GM18520 (cell line): ENCODE measurements around the gene CENPU.
A peak's percentile ranks its signal among the peaks of the same experiment; 100 is the strongest.
"Not testable (repeated sequence)": the region's sequence is repeated elsewhere in the genome, so short reads cannot be mapped to it uniquely, and the experiment has no call there.

Source experiments
- ATAC-seq: cut with Tn5 transposase; IDR thresholded peaks from one replicate; pipeline ENCODE4 v1.9.1; 2021; ENCODE audit not compliant: unreplicated experiment

CENPU gene

DNA sequence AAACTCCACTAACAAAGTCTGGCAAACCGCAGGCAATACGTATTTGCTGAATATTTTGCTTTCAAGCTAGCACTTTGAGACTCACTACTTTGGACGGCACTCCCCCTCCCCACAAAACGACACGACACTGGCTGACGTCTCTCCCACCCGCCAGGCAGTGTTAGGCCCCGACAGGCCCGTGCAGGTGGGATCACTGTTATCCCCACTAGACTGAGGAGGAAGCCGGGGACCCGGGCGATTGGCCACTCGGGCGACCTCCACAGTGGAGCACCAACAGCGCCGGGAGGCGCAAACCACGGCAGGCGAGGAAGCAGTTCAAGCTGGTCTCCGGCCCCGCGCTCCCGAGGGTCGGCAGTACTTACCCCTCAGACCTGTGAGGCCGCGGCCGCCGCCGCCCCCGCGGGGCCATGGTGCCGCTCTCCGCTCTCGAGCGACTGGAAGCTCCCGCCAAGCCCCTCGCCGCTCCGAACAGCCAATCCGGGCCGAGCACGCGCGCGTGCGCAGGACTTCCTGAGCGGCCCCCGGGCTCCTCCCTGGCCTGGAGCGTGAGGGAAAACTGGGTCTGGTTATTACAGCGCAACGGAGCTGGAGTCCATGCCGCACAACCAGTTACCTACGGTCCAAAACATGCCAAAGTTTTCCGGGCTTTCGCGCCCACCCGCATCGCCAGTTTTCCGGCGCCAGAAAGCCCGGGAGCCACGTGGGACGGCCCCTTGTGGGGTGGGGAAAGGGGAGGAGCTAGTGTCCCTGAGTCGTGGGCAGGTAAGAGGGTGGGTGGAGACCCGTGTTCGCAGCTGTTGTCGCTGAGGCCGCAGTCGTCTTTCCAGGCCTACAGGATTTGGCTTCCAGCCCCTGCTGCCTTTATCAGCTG, at the start of gene CENPU:
Gene CENPU, minus strand, starts transcription at position 443 of the 871 bp plus-strand sequence. Its CDS starts 34 bp downstream, at position 409.
- peak; percentile 92 for ATAC-seq

GRCh38 chr4:184782731-184783373, 49.0 kb upstream of the CENPU start:
- no peak for ATAC-seq

DNA sequence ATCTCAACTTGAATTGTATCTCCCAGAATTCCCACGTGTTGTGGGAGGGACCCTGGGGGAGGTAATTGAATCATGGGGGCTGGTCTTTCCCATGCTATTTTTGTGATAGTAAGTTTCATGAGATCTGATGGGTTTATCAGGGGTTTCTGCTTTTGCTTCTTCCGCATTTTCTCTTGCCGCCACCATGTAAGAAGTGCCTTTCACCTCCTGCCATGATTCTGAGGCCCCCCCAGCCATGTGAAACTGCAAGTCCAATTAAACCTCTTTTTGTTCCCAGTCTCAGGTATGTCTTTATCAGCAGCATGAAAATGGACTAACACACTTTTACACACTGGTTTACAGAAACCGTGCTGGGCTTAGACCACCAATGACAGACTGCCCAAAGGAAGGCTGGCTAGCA, 45.3 kb upstream of the CENPU start:
- not testable (repeated sequence) for ATAC-seq

GRCh38 chr4:184778325-184778724, 44.4 kb upstream of the CENPU start:
- no peak for ATAC-seq

DNA sequence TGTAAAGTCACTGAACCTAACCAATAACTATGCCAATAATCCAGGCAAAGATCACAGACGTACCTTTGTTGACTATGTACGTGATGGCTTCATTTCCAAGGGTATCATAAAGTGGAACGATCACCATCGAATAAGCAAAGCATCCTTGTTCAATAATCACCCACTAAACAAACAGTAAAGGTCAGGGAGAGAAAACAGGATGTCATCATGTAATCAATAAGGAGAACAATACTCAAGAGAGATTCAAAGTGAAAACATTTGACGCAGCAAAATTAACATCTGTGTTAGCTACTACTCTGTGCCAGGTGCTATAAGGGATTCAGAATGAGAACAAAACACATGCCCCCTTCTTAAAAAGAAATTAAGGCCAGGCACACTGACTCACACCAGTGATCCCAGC, 42.9 kb upstream of the CENPU start:
- no peak for ATAC-seq

DNA sequence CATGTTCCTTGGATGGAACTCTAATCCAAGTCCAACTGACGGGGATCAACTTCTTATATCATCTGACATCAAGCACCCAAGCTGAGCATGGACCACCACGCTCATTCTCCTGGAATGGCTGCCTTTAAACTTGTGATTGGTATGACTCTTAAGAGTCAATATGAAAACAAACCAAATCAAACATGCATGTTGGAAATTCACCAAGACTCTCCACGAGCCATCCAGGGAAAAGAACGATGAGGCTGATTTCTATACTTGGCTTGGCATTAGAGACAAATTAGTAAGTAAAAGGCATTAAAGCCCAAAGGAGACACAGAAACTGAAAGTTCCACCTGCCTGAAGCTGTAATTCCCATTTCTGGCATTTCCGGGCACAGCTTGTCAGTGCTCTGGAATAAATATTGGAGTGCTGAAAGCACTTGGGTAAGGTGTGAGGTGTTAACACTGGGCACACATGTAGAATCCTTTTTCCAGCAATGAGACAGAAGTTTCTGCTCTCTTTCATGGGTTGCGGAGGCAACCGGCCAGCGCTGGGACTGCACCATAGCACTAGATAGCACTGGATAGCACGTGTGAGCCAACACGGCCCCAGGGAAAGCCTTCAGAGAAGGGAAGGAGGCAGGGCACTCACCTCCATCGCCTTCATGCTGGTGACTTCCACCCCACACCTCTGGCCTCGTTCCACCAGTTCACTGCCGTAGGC, 42.1 kb upstream of the CENPU start:
- ATAC-seq: no peak

DNA sequence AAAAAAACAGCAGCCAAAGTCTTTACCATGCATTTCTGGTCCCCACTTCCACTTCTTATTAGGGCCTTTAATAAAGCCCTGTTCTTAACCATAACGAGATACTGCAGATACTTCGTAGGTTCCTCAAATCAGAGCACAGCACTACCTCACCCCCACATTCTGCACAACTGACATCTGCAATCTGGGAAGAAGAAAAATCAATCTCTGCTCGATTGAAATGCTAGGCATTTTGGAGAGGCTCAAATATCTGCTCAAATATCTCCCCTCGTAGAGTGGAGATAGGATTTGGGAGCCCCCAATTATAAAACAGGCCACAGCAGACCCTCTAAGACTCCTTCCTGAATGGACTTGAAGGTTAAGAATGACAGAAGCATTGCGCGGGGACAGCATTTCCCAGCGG, 40.3 kb upstream of the CENPU start:
- ATAC-seq: no peak

DNA sequence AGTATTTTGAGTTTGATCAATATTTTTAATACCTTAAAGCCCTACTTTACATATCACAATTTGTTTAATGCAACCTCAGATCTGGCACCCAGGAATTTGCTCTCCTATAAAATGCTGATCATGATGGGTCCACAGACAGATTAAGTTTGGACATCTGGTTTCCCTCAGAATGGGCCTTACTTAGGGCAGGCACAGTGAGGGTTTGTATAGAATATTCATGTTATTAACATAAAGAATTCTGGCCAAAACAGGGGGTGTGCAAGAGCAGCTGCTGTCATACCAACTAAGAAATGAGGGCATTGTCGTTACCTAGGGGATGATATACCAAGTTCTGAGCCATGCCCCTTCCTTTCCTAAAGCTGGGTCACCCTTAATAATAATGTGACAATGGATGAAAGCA, 37.5 kb upstream of the CENPU start:
- no peak for ATAC-seq

GRCh38 chr4:184769141-184769765, 35.4 kb upstream of the CENPU start:
- no peak for ATAC-seq

- no peak for ATAC-seq
Measured at GRCh38 chr4:184768296-184768695, 34.4 kb upstream of the CENPU start.

DNA sequence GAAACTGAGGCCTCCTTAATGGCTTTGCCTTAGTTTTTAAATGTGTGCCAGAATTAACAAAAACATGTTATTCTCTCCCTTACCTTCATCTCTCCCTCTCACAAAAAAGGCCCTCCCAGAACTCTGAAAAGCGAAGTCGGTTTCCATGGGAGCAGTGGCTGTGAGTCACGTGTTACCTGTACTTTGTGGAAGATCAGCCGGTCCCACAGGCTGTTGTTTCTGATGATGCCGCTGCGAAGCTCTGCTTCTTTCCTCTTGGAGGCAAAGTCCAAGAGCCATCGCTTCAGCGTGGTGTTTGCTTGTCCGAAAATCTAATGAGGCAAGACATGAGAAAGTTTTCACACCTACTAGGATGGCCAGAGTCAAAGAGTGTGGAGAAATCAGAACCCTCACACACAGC, 32.5 kb upstream of the CENPU start:
- no peak for ATAC-seq

DNA sequence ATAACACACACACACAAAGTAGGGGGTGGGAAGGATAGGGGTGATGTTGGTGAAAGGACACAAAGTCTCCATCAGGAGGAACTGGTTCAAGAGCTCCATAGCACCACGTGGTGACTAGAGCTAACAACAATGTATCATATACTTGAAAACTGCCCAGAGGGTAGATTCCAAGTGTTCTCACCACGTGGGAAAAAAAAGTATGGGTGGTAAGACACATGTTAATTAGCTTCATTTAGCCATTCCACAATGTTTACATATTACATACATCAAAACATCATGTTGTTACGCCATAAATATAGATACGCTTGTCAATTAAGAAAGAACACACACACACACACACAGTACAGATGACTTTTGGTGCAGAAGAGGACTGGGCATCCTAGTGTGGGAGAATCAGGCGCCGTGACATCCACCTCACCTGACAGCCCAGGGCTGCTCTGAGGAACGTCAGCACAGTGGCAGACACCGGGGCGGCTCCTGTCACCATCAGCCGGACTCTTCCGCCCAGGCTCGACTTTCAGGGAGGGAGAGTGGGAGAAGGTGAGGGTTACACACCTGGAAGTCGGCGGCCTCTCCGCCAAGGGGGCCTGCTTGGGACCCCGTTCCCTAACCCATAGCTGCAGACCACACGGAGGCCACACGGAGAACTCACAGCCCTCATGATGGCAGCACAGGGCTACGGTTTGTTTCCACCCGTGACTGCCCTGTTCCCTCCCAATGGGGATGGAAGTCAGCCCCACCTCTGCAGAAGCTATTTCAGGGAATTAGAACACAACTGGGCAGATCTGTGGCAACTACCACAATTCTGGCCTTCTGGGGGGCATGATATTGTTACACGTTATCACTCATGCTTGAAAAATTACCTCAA, 31.8 kb upstream of the CENPU start:
- no peak for ATAC-seq

DNA sequence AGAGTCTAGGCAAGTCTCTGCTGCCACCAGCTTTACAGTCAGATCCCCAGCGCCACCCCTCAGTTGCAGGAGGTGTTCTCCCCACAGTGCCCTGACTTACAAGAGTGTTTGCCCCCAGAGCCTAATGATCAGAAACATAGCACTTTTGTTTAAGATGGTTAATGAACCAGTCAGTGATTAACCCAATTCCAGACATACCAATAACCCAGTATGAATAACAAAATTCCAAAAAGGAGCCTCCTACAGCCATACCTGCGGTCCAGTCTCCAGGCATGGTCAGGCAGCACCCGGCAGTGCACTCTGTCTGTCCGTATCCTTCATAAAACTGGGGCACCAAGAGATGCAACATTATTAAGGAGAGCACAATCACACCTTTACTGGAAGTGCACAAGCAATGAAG, 30.7 kb upstream of the CENPU start:
- no peak for ATAC-seq

DNA sequence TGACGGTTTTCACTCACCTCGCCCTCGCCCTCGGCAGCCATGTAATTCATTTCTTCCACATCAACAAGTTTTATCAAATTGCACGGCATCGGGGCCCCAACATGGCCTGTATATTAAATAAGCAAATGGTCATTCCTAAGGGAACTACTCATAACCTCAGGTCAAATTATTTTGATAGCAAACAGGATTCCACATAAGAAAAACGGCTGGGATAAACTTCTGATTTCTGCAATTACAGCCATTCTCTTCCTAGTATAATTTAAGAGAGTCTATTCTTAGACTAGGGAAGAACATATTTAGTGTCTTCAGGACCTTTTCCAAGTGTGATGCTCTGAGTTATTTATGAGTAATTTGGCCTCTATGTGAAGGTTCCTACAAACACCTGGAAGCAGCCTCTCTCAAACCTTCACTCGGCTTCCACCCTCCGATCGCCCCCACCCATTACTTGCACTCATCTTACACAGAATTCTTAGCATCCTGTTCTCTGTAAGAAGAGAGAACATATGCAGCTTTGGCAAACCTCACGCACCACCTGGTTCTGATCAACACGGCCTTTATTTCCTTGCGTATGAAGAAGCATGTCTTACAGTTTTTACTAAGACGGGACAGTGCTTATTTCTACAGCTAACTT, 29.4 kb upstream of the CENPU start:
- ATAC-seq: no peak

GRCh38 chr4:184762100-184762499, 28.2 kb upstream of the CENPU start:
- ATAC-seq: peak; percentile 77

GRCh38 chr4:184760681-184761080, 26.8 kb upstream of the CENPU start:
- no peak for ATAC-seq

DNA sequence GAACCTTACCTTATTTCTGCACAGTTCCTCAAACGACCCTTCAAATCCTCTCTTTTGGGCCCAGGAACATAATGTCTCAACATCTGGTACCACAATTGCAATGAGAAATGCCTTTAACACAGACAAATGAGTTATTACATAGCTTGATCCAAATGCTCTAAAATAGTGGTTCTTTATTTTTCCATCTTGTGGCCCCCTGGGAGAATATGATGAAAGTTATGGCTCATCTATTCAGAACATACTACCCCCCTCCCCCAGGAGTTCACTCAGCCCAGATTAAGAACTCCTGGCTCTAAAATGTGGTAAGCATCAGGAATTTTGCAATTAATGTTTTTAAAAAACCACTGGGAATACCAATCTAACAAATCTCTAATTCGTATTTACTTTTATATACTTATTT, 23.9 kb upstream of the CENPU start:
- no peak for ATAC-seq

DNA sequence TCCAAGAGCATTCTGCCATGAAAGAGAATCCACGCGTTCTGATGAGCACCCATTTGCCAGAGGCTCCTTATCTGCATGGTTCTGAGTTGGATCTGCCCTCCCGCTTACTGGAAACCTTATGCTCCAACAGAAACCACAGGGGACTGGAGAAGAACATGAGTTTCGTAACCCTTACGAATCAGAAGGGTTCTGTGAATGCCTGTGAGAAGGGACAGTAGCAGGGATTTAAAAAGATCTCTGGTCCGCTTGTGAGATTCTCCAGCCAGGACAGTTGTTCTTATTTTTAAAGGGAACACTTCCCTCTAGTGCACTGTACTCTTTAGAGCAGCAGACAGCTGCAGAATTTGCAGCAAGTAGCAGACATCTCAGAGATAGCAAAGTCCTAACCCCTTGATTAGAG, 22.5 kb upstream of the CENPU start:
- ATAC-seq: no peak

DNA sequence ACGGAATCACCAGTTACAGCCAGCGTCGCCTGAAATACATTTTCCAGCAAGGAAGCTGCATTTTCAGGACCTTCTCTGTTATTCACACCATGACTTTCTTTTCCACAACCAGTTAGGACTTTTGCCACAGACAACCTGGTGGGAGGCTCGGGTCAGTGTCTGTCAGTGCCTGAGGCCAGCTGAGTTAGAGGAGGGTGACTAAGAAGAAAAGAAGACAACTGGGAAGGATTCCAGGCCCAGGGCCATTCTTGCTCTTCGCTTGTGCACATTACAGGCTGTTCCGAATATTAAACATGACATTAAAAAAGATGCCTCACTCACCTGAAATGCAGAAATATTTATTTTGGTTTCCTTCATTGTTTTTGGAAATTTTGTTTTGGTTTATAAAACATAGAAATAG, 21.4 kb upstream of the CENPU start:
- ATAC-seq: no peak
